Mucosa of rectum (tissue), 2 donors: ENCODE results near the gene PRKCA.
A peak's percentile ranks its signal among the peaks of the same experiment; 100 is the strongest.

Experiments used
- H3K27ac ChIP-seq, 2 donors: one replicate each; pipeline ENCODE4 v1.7.0; 2013; ENCODE audit warnings: inconsistent platforms in 2 of 2, low read depth in 2 of 2, low read length in 2 of 2
- H3K27me3 ChIP-seq, 2 donors: one replicate each; pipeline ENCODE4 v1.7.0; 2013; ENCODE audit warnings: low read length in 2 of 2; ENCODE audit not compliant: control insufficient read depth in 2 of 2, insufficient read depth in 2 of 2
- H3K36me3 ChIP-seq, 2 donors: one replicate each; pipeline ENCODE4 v1.7.0; 2013; ENCODE audit warnings: low read length in 2 of 2; ENCODE audit not compliant: control insufficient read depth in 2 of 2, insufficient read depth in 2 of 2
- H3K4me1 ChIP-seq, 2 donors: one replicate each; pipeline ENCODE4 v1.7.0; 2013; ENCODE audit warnings: low read length in 2 of 2, mild to moderate bottlenecking in 1 of 2; ENCODE audit not compliant: control insufficient read depth in 2 of 2, insufficient read depth in 2 of 2
- H3K4me3 ChIP-seq, 2 donors: one replicate each; pipeline ENCODE4 v1.7.0; 2013; ENCODE audit warnings: low read length in 2 of 2
- H3K9ac ChIP-seq, 2 donors: one replicate each; pipeline ENCODE4 v1.7.0; 2013; ENCODE audit warnings: low read length in 2 of 2, low read depth in 1 of 2, mild to moderate bottlenecking in 1 of 2
- H3K9me3 ChIP-seq, 2 donors: one replicate each; pipeline ENCODE4 v1.7.0; 2013; ENCODE audit warnings: low read length in 2 of 2; ENCODE audit not compliant: control insufficient read depth in 2 of 2
- donor health status: healthy.
- donor health status: Normal muscosa, but diverticular disease.

PRKCA gene

DNA sequence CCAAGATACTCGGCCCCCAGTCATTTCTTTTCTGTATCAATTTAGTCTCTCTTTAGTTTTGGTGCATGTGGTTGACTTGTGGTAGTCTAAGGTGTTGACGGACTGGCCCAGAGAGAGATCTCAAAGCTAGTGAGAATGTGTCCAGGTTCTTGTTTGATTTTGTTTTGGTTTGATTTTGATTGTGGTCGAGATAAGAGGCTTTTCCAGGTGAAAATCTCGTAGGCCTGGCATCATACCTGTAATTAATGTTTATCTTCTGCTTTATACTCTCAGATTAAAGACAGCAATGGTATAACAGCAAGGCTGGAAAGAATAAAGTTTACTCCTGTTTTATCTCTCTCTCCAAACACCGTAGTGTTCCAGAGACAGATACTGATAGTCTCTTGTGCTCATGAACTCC is 360.1 kb downstream of the PRKCA start:
- Histone ChIP-seq H3K9me3 (no peaks in the 10 kb centered on the region), H3K27me3 (no peaks in the 10 kb centered on the region), H3K4me3 (no peak overlapping the region), H3K9ac (no peak overlapping the region), H3K36me3 (no peaks in the 10 kb centered on the region), H3K4me1 (no peaks in the 10 kb centered on the region), H3K27ac (no peak overlapping the region)

DNA sequence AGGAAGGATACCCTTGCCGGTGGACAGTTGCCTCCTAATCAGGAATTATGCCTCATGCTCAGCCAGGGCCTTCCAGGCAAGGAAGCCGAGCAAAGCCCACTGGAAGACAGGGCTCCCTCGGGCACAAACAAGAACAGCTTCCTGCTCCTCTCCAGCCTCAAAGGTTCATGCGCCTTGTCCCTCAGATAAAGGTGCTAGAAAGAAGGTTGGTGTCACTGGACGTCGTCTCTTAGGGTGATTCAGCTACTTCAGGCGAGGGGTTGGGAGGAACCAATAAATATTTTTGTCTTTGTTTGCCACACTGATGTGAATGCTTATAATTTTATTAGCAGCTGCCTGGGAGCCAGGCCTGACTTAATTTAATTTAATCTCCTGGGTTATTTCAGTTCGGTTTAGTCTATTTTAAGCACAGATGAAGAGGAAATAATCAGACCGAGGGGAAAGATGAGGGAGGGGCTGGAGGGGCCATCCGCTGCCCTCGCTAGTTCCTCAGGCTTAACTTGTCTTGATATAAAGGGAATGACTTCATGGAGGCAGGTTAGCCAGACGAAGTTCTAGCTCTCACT is 360.7 kb downstream of the PRKCA start:
- H3K27ac ChIP-seq, result no peak overlapping the region
- no peak overlapping the region for H3K9ac ChIP-seq
- H3K27me3 ChIP-seq, result no peaks in the 10 kb centered on the region
- no peaks in the 10 kb centered on the region for H3K36me3 ChIP-seq
- no peak overlapping the region for H3K4me3 ChIP-seq
- H3K9me3 ChIP-seq, result no peaks in the 10 kb centered on the region
- no peaks in the 10 kb centered on the region for H3K4me1 ChIP-seq

DNA sequence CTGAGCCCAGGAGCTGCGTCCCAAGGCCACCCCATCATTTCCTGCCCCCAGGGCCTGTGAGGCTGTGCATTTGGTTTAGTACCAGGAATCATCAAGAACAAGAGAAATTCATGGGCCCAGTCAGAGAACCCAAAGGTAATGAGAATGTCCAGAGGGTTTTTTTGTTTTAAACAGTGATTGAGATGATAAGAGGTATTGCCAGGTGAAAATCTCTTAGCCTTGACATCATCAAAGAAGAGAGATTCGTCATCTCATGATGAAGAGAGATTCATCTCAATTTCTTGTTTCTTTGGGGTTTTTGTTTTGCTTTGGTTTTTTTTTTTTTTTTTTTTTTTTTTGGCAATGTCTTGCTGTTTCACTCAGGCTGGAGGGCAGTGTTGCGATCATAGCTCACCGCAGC is 361.9 kb downstream of the PRKCA start:
- H3K27ac ChIP-seq, result no peak overlapping the region
- no peaks in the 10 kb centered on the region for H3K36me3 ChIP-seq
- no peaks in the 10 kb centered on the region for H3K9me3 ChIP-seq
- H3K27me3 ChIP-seq, result no peaks in the 10 kb centered on the region
- H3K4me3 ChIP-seq, result no peak overlapping the region
- no peak overlapping the region for H3K9ac ChIP-seq
- no peaks in the 10 kb centered on the region for H3K4me1 ChIP-seq

DNA sequence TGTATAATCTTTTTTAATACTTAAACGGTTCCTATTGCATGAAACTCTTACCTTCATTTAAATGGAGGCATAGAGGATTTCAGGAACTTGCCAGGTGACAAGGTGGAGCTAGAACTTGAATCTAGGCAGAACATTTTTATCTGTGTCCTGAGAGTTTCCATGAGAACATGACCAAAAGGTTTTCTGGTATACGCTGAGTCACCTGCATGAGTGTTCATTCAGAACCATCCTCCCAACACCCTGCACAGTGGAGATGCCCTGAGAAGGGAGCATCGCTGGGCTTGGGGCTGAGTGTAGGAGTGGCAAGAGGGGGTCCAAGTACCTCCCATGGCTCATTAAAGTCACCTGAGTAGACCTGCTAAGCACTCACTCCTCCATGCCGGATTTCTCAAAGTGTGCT is 362.8 kb downstream of the PRKCA start:
- Histone ChIP-seq H3K27me3 (no peaks in the 10 kb centered on the region), H3K9ac (no peak overlapping the region), H3K9me3 (no peaks in the 10 kb centered on the region), H3K27ac (no peak overlapping the region), H3K4me1 (no peaks in the 10 kb centered on the region), H3K36me3 (no peaks in the 10 kb centered on the region), H3K4me3 (no peak overlapping the region)

DNA sequence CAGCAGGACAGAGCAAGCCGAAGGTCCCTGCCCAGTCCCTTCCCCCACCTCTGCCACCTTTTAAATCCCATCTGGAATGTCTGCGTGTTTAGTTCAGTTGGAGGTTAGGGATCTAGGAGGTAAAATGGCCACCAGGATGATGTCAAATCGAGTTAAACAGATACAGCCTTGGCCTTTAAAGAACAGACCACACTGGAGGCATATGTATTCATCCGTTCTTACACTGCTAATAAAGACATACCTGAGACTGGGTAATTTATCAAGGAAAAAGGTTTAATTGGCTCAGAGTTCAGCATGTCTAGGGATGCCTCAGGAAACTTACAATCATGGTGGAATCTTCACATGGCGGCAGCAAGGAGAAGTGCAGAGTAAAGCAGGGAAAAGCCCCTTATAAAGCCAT is 364.7 kb downstream of the PRKCA start:
- H3K4me3 ChIP-seq, result no peak overlapping the region
- H3K4me1 ChIP-seq, result no peaks in the 10 kb centered on the region
- H3K9ac ChIP-seq, result no peak overlapping the region

DNA sequence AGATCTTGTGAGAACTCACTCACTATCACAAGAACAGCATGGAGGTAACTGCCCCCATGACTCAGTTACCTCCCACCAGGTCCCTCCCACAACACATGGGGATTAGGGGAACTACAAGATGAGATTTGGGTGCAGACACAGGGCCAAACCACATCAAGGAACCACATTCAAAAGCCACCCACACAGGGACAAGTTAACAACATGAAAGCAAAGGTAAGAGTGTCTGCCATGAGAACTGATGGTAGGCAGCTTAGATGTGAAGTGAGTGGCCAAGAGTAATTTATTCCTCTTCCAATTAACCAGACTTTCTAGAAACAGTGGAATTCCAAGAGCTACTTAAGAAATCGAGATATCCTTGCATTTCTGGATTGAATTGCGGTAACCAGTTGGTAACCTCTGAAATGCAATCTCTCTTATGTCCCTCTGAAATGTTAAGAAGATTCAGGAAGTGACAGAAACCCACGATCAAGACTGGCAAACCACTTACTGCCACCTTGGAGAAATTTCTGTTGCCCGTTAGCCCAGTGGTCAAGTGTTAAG is 365.1 kb downstream of the PRKCA start:
- Histone ChIP-seq H3K4me3 (no peak overlapping the region), H3K36me3 (no peaks in the 10 kb centered on the region), H3K4me1 (no peaks in the 10 kb centered on the region)

More for the DNA sequence above, 364.7 kb downstream of the PRKCA start:
- Histone ChIP-seq H3K27me3 (no peaks in the 10 kb centered on the region), H3K9me3 (no peaks in the 10 kb centered on the region), H3K27ac (no peak overlapping the region), H3K36me3 (no peaks in the 10 kb centered on the region)

DNA sequence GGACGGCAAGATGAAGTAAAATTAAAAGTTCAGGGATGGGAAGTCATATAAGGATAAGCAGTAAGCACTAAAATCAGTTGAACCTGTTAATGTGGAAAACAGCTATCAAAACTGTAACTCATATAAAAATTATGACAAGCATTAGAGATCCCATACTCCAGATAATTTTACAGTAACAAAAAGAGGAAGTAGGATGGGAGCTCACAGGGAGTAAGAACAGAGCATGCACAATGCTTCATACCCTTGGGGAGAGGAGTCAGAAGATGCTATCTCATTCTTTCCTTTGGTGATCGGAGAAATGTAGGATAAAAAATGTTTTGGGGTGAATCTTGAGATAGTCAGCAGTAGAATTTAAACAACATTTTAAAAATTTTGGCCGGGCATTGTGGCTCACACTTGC is 367.8 kb downstream of the PRKCA start:
- H3K36me3 ChIP-seq, result no peaks in the 10 kb centered on the region
- H3K27ac ChIP-seq, result no peak overlapping the region
- no peaks in the 10 kb centered on the region for H3K9me3 ChIP-seq
- H3K9ac ChIP-seq, result no peak overlapping the region
- no peak overlapping the region for H3K4me3 ChIP-seq
- no peaks in the 10 kb centered on the region for H3K27me3 ChIP-seq
- H3K4me1 ChIP-seq, result peaks cover 8 to 11% of the 10 kb centered on the region in 2 donors

More for the DNA sequence above, 365.1 kb downstream of the PRKCA start:
- Histone ChIP-seq H3K27me3 (no peaks in the 10 kb centered on the region), H3K9me3 (no peaks in the 10 kb centered on the region), H3K9ac (no peak overlapping the region), H3K27ac (no peak overlapping the region)

DNA sequence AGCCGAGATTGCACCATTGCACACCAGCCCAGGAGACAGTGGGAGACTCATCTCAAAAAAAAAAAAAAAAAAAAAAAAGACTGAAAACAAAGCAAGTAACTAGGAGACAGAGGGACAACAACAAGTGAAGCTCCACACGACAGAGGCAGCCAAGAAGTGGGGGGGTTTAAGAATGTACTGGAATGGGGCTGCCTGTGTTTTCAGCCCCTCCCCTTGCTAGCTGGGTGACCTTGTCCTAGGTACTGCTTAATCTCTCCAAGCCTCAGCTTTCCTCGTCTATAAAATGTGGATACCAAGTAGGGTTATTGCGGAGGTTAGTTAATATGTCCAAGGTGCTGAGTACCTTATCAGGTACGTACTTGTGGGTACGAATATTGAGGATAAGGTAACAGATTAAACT is 368.7 kb downstream of the PRKCA start:
- Histone ChIP-seq H3K27ac (no peak overlapping the region), H3K27me3 (no peaks in the 10 kb centered on the region), H3K4me1 (peaks cover 15 to 20% of the 10 kb centered on the region in 2 donors), H3K9ac (no peak overlapping the region), H3K36me3 (no peaks in the 10 kb centered on the region), H3K9me3 (no peaks in the 10 kb centered on the region), H3K4me3 (no peak overlapping the region)

DNA sequence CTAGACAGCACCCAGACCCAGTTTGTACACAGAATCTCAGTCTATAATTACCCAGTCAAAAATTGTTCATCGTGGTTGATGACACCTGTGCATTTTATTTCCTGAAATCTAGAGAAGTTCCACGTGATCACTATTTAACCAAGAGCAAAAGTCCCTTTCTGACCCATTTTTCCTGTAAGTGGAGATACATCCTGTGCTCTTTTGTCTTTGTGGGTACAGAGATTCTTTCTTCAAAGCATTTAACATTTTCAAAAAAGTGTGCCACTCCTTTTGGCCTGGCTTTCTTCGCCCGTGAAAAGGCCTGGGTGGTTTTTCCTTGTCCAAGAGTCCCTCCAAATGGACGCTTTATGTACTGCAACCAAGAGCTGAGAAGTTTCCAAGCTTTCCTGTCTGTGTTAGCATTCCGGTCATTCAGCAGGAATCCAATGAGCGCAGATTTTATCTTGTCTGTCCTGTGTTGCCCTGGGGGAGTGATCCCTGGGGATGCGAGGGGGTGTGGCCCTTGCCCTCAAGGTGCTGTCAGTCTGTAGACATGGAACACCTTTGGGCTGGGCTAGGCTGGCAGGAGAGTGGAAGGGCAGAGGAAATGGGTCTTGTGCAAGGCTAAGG is 371.4 kb downstream of the PRKCA start:
- H3K27ac ChIP-seq, result peak overlapping the region; percentile 44 to 56
- H3K9me3 ChIP-seq, result no peaks in the 10 kb centered on the region
- no peaks in the 10 kb centered on the region for H3K36me3 ChIP-seq
- peak overlapping the region in 1 of 2 donors; percentile 48 for H3K9ac ChIP-seq
- H3K4me3 ChIP-seq, result no peak overlapping the region
- peaks cover 21 to 25% of the 10 kb centered on the region in 2 donors for H3K4me1 ChIP-seq
- no peaks in the 10 kb centered on the region for H3K27me3 ChIP-seq

DNA sequence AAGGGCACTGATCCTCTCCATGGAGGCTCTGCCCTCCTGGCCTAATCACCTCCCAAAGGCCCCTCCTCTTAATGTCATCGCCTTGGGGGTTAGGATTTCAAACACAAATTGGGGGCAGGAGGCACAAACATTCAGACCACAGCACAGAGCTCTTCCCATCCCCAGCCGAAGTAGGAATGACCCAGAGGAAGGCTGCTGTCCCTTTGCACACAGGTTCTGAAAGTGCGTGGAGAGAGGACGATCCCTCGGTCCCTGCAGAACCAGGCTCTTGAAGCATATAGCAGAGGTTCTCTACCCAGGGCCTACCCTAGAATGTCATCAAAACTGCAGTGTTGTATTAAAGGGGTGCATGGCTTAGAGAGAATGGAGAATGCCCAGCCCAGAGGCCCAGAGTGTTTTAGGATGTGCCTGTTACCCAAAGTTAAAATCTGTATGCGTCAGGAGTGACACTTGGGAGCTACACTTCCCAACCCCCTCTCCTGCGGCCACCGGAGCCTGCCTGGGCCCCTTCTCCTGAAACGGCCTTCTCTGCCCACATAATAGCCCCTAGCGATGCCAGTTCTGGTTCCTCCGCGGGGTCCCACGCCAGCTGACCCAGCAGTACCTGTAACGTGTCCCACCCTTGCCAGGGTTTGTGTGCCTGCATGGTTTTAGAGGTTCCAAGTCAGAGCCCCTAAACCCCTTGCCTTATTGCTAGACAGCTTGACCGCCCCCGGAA is 373.0 kb downstream of the PRKCA start:
- Histone ChIP-seq H3K27me3 (no peaks in the 10 kb centered on the region), H3K9me3 (no peaks in the 10 kb centered on the region), H3K27ac (peak overlapping the region; percentile 75 to 90), H3K4me3 (no peak overlapping the region), H3K36me3 (no peaks in the 10 kb centered on the region), H3K4me1 (peaks cover 21 to 25% of the 10 kb centered on the region in 2 donors), H3K9ac (peak overlapping the region in 1 of 2 donors; percentile 52)
